ENCODE results near the gene MAPK11.

MAPK11 gene

GRCh38 chr22:50267591-50268390 lies 2.4 kb downstream of the MAPK11 start:
- TF ChIP-seq, protein P1, sequence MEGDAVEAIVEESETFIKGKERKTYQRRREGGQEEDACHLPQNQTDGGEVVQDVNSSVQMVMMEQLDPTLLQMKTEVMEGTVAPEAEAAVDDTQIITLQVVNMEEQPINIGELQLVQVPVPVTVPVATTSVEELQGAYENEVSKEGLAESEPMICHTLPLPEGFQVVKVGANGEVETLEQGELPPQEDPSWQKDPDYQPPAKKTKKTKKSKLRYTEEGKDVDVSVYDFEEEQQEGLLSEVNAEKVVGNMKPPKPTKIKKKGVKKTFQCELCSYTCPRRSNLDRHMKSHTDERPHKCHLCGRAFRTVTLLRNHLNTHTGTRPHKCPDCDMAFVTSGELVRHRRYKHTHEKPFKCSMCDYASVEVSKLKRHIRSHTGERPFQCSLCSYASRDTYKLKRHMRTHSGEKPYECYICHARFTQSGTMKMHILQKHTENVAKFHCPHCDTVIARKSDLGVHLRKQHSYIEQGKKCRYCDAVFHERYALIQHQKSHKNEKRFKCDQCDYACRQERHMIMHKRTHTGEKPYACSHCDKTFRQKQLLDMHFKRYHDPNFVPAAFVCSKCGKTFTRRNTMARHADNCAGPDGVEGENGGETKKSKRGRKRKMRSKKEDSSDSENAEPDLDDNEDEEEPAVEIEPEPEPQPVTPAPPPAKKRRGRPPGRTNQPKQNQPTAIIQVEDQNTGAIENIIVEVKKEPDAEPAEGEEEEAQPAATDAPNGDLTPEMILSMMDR (IDR thresholded peaks at IDR 0.05; ENCODE audit: low read depth, low read length), result peak; percentile 10
- no peak for DNase-seq (ENCODE audit: extremely low read depth, low read depth)

- no peak for DNase-seq (ENCODE audit: extremely low read depth, low read depth)
- TF ChIP-seq, protein P1 (IDR thresholded peaks at IDR 0.05; ENCODE audit: low read depth, low read length), result no peak
These were observed 3.2 kb downstream of the MAPK11 start for GRCh38 chr22:50266994-50267393.

- TF ChIP-seq, protein P1 (IDR thresholded peaks at IDR 0.05; ENCODE audit: low read depth, low read length), result no peak
- no peak for DNase-seq (ENCODE audit: extremely low read depth, low read depth)
These were observed 5.1 kb downstream of the MAPK11 start for GRCh38 chr22:50264946-50265669.

DNA sequence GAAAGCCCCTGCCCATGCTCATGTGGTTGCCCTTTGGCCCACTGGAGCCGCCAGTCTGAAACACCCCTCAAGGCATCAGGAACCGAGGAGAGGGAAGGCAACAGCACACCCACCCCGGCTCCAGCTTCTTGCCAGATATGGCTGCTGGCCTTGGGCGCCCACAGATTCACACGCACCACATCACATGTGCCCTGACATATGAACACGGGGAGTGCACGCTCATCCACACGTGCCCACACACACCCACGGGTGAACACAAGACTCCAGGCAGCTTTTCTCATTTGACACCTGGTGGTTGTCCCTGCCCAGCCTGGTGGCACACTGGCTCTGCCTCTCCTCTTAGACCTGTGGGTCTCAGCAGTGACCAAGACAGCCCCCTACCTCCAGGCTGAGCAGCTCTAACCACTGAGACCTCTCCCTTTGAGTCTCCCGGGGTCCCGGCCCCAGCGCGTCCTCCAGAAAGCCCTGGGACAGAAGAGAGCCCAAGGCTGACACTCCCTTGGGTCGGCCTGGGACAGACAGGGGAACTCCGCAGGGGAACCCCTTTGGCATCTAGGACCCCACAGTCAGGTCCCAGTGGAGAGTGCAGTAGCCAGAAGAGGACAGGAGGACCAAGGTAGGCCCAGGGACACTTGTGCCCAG lies 6.0 kb downstream of the MAPK11 start:
- no peak for DNase-seq (ENCODE audit: extremely low read depth, low read depth)
- TF ChIP-seq, protein P1 (IDR thresholded peaks at IDR 0.05; ENCODE audit: low read depth, low read length), result no peak

- no peak for DNase-seq (ENCODE audit: extremely low read depth, low read depth)
- TF ChIP-seq, protein P1 (IDR thresholded peaks at IDR 0.05; ENCODE audit: low read depth, low read length), result no peak
These were observed 7.1 kb downstream of the MAPK11 start for GRCh38 chr22:50262973-50263617.

GRCh38 chr22:50262460-50262911 lies 7.7 kb downstream of the MAPK11 start:
- no peak for DNase-seq (ENCODE audit: extremely low read depth, low read depth)

More at GRCh38 chr22:50262460-50262911, 7.7 kb downstream of the MAPK11 start:
- TF ChIP-seq, protein P1 (IDR thresholded peaks at IDR 0.05; ENCODE audit: low read depth, low read length), result no peak
